ENCODE measurements around the gene DPP6.

- TF ChIP-seq CTCF (IDR thresholded peaks at IDR 0.05 in 4 of 5, conservative IDR thresholded peaks at IDR 0.05 in 1 of 5) (no peak), POLR2A (IDR thresholded peaks at IDR 0.05) (no peak)
These were observed 385.0 kb downstream of the DPP6 start for GRCh38 chr7:154437234-154437633.
